Gastroesophageal sphincter (tissue), 3 donors: Measurements from ENCODE around the gene HUS1.

ENCODE experiments used
- CTCF ChIP-seq, 4 experiments: fragments of 200-600 bp in 2 of 4; fragments of 450-650 bp in 2 of 4; sonication (generic) in 1 of 4; IDR thresholded peaks; one replicate each; pipeline ENCODE4 v1.5.1; 2017 to 2019; ENCODE audit warnings: antibody characterized with exemption in 4 of 4, mild to moderate bottlenecking in 2 of 4, moderate library complexity in 2 of 4
- EP300 ChIP-seq: sonication (generic); formaldehyde crosslinking; IDR thresholded peaks from one replicate; pipeline ENCODE4 v1.6.1; 2017; ENCODE audit warnings: antibody characterized with exemption, mild to moderate bottlenecking
- POLR2A ChIP-seq, 2 donors: fragments of 450-650 bp; IDR thresholded peaks; one replicate each; pipeline ENCODE4 v1.6.1; 2017; ENCODE audit warnings: antibody characterized with exemption in 2 of 2, mild to moderate bottlenecking in 2 of 2, moderate library complexity in 1 of 2
- POLR2AphosphoS5 ChIP-seq: sonication (generic); formaldehyde crosslinking; IDR thresholded peaks from one replicate; pipeline ENCODE4 v1.6.1; 2017; ENCODE audit warnings: antibody characterized with exemption

DNA sequence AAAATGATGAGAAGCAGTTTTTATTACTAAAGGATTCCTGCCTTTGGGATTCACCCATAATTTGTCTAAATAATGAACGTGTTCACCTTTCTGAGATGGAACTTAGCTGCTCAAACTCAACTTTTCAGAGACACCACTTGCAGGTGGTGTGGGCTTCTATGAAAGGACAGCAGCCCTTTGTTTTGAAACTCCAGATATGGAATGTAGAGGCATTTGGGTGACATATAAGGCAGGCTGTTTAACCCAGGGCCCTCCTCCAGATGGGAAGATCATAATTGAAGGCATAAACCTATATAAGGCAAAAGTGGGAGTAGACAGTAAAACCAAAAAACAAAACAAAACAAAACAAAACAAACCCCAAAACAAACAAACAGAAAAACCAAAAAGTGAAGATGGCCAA, 11.9 kb upstream of the HUS1 start:
- TF ChIP-seq CTCF (IDR thresholded peaks at IDR 0.05): no peak
- TF ChIP-seq POLR2AphosphoS5: no peak
- no peak for TF ChIP-seq EP300
- TF ChIP-seq POLR2A (IDR thresholded peaks at IDR 0.05): no peak
